Endothelial cell of umbilical vein (primary cell): ENCODE data around the gene RHAG. TPM values are rescaled to one million over a fixed set of nuclear protein-coding genes. Genes with fewer than 3 reads are reported as not detected.

Experiments
- BruUV-seq: library from RNA; stranded (reverse); fragments of 400-500 nt; replicated peaks from 2 replicates; lab custom pipeline; 2021; lab: Mats Ljungman, UMichigan
- CTCF ChIA-PET: fragments of 300-600, 350-600 bp; sonication (Branson Sonifier 250); formaldehyde crosslinking; loops from one replicate; lab custom pipeline; 2021; ENCODE audit warnings: antibody characterized with exemption, inconsistent platforms; lab: Charles Lee
- POLR2A ChIA-PET: fragments of 300-600, 350-600 bp; sonication (Branson Sonifier 250); formaldehyde crosslinking; loops from one replicate; lab custom pipeline; 2021; ENCODE audit warnings: antibody characterized with exemption, inconsistent platforms; lab: Charles Lee
- DNase-seq: peaks from one replicate; pipeline ENCODE4 v3.0.0-alpha.2; 2011; ENCODE audit warnings: low read depth, low spot score
- FAIRE-seq: peaks from 2 replicates; lab custom pipeline; 2011; peaks lifted over from hg19 to GRCh38; lab: Jason Lieb, UNC
- H2AFZ ChIP-seq: 2 replicates; pipeline ENCODE4 v1.6.0; 2012; ENCODE audit warnings: low read depth, low read length, control low read depth, inconsistent platforms
- H3K27ac ChIP-seq: 2 replicates; pipeline ENCODE4 v1.5.1; 2011; ENCODE audit warnings: low read depth, mild to moderate bottlenecking, control low read depth, low read length, moderate library complexity; ENCODE audit not compliant: insufficient read depth
- H3K27me3 ChIP-seq, 2 experiments: 2 replicates each; pipeline versions ENCODE4 v1.6.0 to v1.6.1; 2011; ENCODE audit warnings: low read length in 2 of 2, mixed read lengths in 1 of 2; ENCODE audit not compliant: control insufficient read depth in 2 of 2, insufficient read depth in 2 of 2
- H3K36me3 ChIP-seq, 2 experiments: 2 replicates in 1 of 2; 3 replicates in 1 of 2; pipeline ENCODE4 v1.5.1; 2011; ENCODE audit warnings: low read length in 2 of 2, mild to moderate bottlenecking in 1 of 2, moderate library complexity in 1 of 2; ENCODE audit not compliant: control insufficient read depth in 2 of 2, insufficient read depth in 2 of 2; ENCODE audit errors: extremely low read depth in 1 of 2
- H3K4me1 ChIP-seq: 3 replicates; pipeline ENCODE4 v1.5.1; 2011; ENCODE audit warnings: mild to moderate bottlenecking, low read length; ENCODE audit not compliant: control insufficient read depth, insufficient read depth; ENCODE audit errors: extremely low read depth
- H3K4me2 ChIP-seq: 2 replicates; pipeline ENCODE4 v1.6.1; 2011; ENCODE audit warnings: low read length, control low read depth, mixed read lengths; ENCODE audit not compliant: insufficient read depth
- H3K4me3 ChIP-seq, 3 experiments: fragments of 200-600 bp in 1 of 3; sonication (generic), shearing (Covaris generic) in 1 of 3; replicated peaks in 1 of 3; 2 replicates each; pipeline ENCODE4 v1.5.1; 2011 to 2016; ENCODE audit warnings: control low read depth in 3 of 3, low read length in 3 of 3, mild to moderate bottlenecking in 2 of 3, inconsistent platforms in 1 of 3, low read depth in 1 of 3, moderate library complexity in 1 of 3; ENCODE audit not compliant: insufficient read depth in 1 of 3
- H3K79me2 ChIP-seq: 2 replicates; pipeline ENCODE4 v1.6.0; 2012; ENCODE audit warnings: low read length, inconsistent platforms; ENCODE audit not compliant: control insufficient read depth, insufficient read depth
- H3K9ac ChIP-seq: replicated peaks from 2 replicates; pipeline ENCODE3; 2011; ENCODE audit warnings: low read length, control low read depth; ENCODE audit not compliant: insufficient read depth; ENCODE audit errors: extremely low read depth
- H3K9me1 ChIP-seq: replicated peaks from 3 replicates; pipeline ENCODE4 v1.6.0; 2011; ENCODE audit warnings: mild to moderate bottlenecking, low read length; ENCODE audit not compliant: control insufficient read depth, insufficient read depth; ENCODE audit errors: extremely low read depth
- H3K9me3 ChIP-seq: replicated peaks from 2 replicates; pipeline ENCODE4 v1.5.1; 2012; ENCODE audit warnings: low read length, inconsistent platforms; ENCODE audit not compliant: control insufficient read depth, insufficient read depth
- H4K20me1 ChIP-seq: replicated peaks from 2 replicates; pipeline ENCODE3; 2011; ENCODE audit warnings: mild to moderate bottlenecking, low read length; ENCODE audit not compliant: control insufficient read depth, insufficient read depth; ENCODE audit errors: extremely low read depth
- CTCF ChIP-seq, 2 donors: IDR thresholded peaks; 1 replicate in 1 of 2; 2 replicates in 1 of 2; pipeline ENCODE4 v1.5.1; 2011; ENCODE audit warnings: low read length in 2 of 2, mild to moderate bottlenecking in 2 of 2, moderate library complexity in 2 of 2, control low read depth in 1 of 2, inconsistent platforms in 1 of 2, low read depth in 1 of 2; ENCODE audit not compliant: insufficient read depth in 1 of 2; ENCODE audit errors: extremely low read depth in 1 of 2
- EZH2 ChIP-seq: IDR thresholded peaks from 2 replicates; pipeline ENCODE4 v1.6.1; 2012; ENCODE audit warnings: borderline replicate concordance, low read depth, mild to moderate bottlenecking, moderate library complexity, low read length, inconsistent platforms; ENCODE audit not compliant: severe bottlenecking
- FOS ChIP-seq: IDR thresholded peaks from 2 replicates; pipeline ENCODE4 v1.6.1; 2011; ENCODE audit warnings: mild to moderate bottlenecking, low read length, moderate library complexity, borderline replicate concordance; ENCODE audit not compliant: insufficient read depth
- GATA2 ChIP-seq: IDR thresholded peaks from 2 replicates; pipeline ENCODE4 v1.7.0; 2011; ENCODE audit warnings: low read depth, mild to moderate bottlenecking, moderate library complexity, mixed read lengths, low read length; ENCODE audit not compliant: insufficient read length, insufficient read depth
- JUN ChIP-seq: IDR thresholded peaks from 2 replicates; pipeline ENCODE4 v1.6.1; 2011; ENCODE audit warnings: borderline replicate concordance, low read depth; ENCODE audit not compliant: insufficient read length, insufficient read depth
- MAX ChIP-seq: IDR thresholded peaks from 2 replicates; pipeline ENCODE4 v1.6.1; 2011; ENCODE audit not compliant: insufficient read depth, insufficient read length
- MYC ChIP-seq: IDR thresholded peaks from one replicate; pipeline ENCODE4 v1.6.1; 2011; ENCODE audit warnings: mild to moderate bottlenecking, low read depth, low read length
- POLR2A ChIP-seq: IDR thresholded peaks from 2 replicates; pipeline ENCODE4 v1.6.1; 2012; ENCODE audit warnings: low read depth, mild to moderate bottlenecking, control low read depth, low read length
- POLR2AphosphoS5 ChIP-seq: IDR thresholded peaks from 2 replicates; pipeline ENCODE4 v1.6.1; 2012; ENCODE audit warnings: low read depth, mild to moderate bottlenecking, control low read depth, low read length, moderate library complexity; ENCODE audit not compliant: insufficient read depth
- dilution Hi-C: fragments of 300-500 bp; cut with MboI; formaldehyde crosslinking; loops from one replicate; pipeline ENCODE4 v1.15.0; 2019; ENCODE audit warnings: low sequenced_read_pairs; ENCODE audit not compliant: extremely low pct_ligation_motif_present
- intact Hi-C: fragments of 100-400 bp; cut with micrococcal nuclease; formaldehyde crosslinking; loops from one replicate; pipeline ENCODE4 v1.10.0; 2022
- polyA plus RNA-seq, 4 experiments: library from polyadenylated mRNA; depleted of rRNA in 3 of 4; stranded (reverse) in 3 of 4; unstranded in 1 of 4; fragments of >200 nt; gene quantifications; 2 replicates each; pipeline versions ENCODE4 v1.2.1 to v1.2.3, GENCODE V29; 2011 to 2012; ENCODE audit warnings: missing spikeins in 1 of 4
- total RNA-seq: library from RNA; stranded (reverse); gene quantifications from 2 replicates; pipeline ENCODE4 v1.2.3, GENCODE V29; 2021

RHAG gene
- total and polyA plus RNA-seq, 2 donors (not counting 3 experiments of a cell fraction or from before 2014, with no cell fraction given), result not detected

GRCh38 chr6:49563006-49563886 is 73.4 kb downstream of the RHAG start:
- H3K36me3 ChIP-seq, result no peaks in the 10 kb centered on the region
- H3K79me2 ChIP-seq, result no peaks in the 10 kb centered on the region
- no peak overlapping the region for H3K4me2 ChIP-seq
- TF ChIP-seq POLR2AphosphoS5, result no peak
- no peak for TF ChIP-seq MAX
- TF ChIP-seq GATA2, result no peak
- no peak for TF ChIP-seq EZH2
- TF ChIP-seq MYC, result no peak
- TF ChIP-seq JUN, result no peak
- no peak for TF ChIP-seq CTCF (IDR thresholded peaks at IDR 0.05; ENCODE audit: extremely low read depth in 1 of 2, insufficient read depth in 1 of 2, low read depth in 1 of 2, low read length in 2 of 2)
- TF ChIP-seq POLR2A, result no peak
- no peak for TF ChIP-seq FOS
- ChIA-PET POLR2A (interaction anchor here (0.6 kb wide), 1 partner anchor 15 kb away, joined by 5 read pairs; no protein-coding TSS in a partner anchor), CTCF (interaction anchor here (0.8 to 17.7 kb wide), 6 partner anchors 9 to 43 kb away, joined by 3 to 205 read pairs (median 3); partner anchors contain the start of gene C6orf141)
- FAIRE-seq (no peak), DNase-seq (no peak)
- no peak overlapping the region for H3K4me3 ChIP-seq
- peaks cover 31% of the 10 kb centered on the region for H3K4me1 ChIP-seq
- H3K9me1 ChIP-seq, result no peaks in the 10 kb centered on the region
- no peaks in the 10 kb centered on the region for H3K27me3 ChIP-seq
- H2AFZ ChIP-seq, result no peak overlapping the region
- H4K20me1 ChIP-seq, result no peaks in the 10 kb centered on the region
- H3K9me3 ChIP-seq, result no peaks in the 10 kb centered on the region
- BruUV-seq, result no TSS peak
- intact Hi-C loops, result no loop called here
- no peak overlapping the region for H3K27ac ChIP-seq
- dilution Hi-C loops, result no loop called here
- H3K9ac ChIP-seq, result no peak overlapping the region
